ENCODE measurements around the gene TPRKB. TPM values are rescaled to one million over a fixed set of nuclear protein-coding genes. Genes with fewer than 3 reads are reported as not detected.
"Not testable (repeated sequence)": the region's sequence is repeated elsewhere in the genome, so short reads cannot be mapped to it uniquely, and the experiment has no call there.

Gene TPRKB
- total RNA-seq, 2 donors from 2014 or later: 18.9 to 26.5 TPM

DNA sequence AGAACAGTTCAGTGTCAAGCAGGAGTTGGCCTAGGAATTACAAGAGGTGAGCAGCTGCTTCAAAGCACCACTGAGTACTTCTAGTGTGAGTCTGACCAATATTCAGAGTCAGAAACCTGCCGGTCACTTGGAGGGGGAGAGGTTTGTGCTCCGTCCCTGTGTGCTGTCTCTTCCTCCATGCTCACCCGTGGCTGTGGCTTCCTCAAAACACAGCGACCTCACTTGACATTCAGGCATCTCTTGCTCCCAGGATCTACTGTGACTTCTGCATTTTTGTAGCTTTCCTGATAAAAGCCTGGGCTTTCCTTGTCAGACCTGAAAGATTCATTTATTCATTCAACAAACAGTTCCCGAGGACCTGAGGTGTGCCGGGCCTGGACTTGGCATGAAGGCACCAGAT is 32.9 kb downstream of the TPRKB start:
- Histone ChIP-seq H3K4me1 (ENCODE audit: control insufficient read depth in 1 of 2, low read depth in 2 of 2) (no peaks in the 10 kb centered on the region), H3K27me3 (replicated peaks; ENCODE audit: insufficient read depth) (no peaks in the 10 kb centered on the region), H3K27ac (no peak overlapping the region), H3K36me3 (no peaks in the 10 kb centered on the region), H3K4me3 (no peak overlapping the region), H3K9me3 (no peaks in the 10 kb centered on the region)
- no peak for DNase-seq (ENCODE audit: low spot score)
- no peak for ATAC-seq (ENCODE audit: insufficient number of reproducible peaks, low FRiP score, low read depth)
- TF ChIP-seq, protein P1, sequence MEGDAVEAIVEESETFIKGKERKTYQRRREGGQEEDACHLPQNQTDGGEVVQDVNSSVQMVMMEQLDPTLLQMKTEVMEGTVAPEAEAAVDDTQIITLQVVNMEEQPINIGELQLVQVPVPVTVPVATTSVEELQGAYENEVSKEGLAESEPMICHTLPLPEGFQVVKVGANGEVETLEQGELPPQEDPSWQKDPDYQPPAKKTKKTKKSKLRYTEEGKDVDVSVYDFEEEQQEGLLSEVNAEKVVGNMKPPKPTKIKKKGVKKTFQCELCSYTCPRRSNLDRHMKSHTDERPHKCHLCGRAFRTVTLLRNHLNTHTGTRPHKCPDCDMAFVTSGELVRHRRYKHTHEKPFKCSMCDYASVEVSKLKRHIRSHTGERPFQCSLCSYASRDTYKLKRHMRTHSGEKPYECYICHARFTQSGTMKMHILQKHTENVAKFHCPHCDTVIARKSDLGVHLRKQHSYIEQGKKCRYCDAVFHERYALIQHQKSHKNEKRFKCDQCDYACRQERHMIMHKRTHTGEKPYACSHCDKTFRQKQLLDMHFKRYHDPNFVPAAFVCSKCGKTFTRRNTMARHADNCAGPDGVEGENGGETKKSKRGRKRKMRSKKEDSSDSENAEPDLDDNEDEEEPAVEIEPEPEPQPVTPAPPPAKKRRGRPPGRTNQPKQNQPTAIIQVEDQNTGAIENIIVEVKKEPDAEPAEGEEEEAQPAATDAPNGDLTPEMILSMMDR (IDR thresholded peaks at IDR 0.05): no peak

DNA sequence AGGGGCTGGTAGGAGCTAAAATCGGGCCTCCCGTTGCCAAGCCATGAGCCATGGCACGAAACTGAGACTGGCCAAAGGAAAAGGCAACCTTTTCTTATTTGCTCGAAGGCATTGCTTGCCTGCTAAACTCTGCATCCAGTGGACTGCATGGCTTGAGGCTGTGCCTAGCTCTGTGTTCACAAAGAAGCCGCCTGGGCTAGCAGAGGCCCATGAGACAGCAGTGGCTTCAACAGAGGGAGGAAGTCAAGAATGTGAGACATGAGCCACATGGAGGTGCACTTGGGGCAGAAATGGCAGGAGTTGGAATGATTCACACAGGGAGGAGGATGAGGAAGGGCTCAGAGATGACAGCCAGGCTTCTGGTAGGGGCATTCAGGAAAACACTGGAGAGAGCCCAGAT is 33.5 kb downstream of the TPRKB start:
- Histone ChIP-seq H3K9me3 (no peaks in the 10 kb centered on the region), H3K27ac (no peak overlapping the region), H3K36me3 (no peaks in the 10 kb centered on the region), H3K27me3 (replicated peaks; ENCODE audit: insufficient read depth) (no peaks in the 10 kb centered on the region), H3K4me3 (no peak overlapping the region), H3K4me1 (ENCODE audit: control insufficient read depth in 1 of 2, low read depth in 2 of 2) (no peaks in the 10 kb centered on the region)
- ATAC-seq (ENCODE audit: insufficient number of reproducible peaks, low FRiP score, low read depth) (no peak), DNase-seq (ENCODE audit: low spot score) (no peak)
- TF ChIP-seq, protein P1 (IDR thresholded peaks at IDR 0.05): no peak

DNA sequence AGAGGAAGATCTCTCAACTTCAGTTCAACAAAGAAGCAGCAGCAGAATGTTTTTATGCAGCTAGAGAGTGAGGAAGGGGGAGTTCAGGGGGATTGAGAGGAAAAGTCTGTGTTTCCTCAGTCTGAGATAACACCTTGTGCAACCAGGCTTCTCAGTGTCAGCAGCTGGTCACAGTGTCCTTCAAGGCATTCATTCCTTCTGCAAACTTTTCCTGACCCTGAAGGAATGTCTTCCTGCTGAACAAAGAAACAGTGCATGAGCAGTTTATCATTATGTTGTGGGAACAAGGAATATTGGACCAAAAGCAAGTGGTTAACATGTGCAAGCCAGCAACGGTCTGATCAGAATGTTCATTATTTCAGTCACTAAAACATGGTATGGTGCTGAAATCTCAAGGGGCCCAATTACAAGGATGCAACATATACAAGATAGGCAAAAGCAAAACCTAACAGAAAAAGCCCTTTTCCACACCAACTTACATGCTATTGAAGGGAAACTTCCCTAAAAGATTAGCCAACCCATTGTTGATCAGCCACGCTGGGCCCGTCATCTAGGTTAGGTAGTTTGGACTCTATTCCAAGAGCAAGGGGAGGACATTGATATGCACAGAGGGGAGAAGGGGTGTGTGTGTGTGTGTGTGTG is 34.2 kb downstream of the TPRKB start:
- H3K4me3 ChIP-seq; H3K27ac ChIP-seq; ATAC-seq (ENCODE audit: insufficient number of reproducible peaks, low FRiP score, low read depth); DNase-seq (ENCODE audit: low spot score); H3K4me1 ChIP-seq (ENCODE audit: control insufficient read depth in 1 of 2, low read depth in 2 of 2); H3K27me3 ChIP-seq (replicated peaks; ENCODE audit: insufficient read depth); H3K9me3 ChIP-seq; H3K36me3 ChIP-seq: not testable (repeated sequence)

DNA sequence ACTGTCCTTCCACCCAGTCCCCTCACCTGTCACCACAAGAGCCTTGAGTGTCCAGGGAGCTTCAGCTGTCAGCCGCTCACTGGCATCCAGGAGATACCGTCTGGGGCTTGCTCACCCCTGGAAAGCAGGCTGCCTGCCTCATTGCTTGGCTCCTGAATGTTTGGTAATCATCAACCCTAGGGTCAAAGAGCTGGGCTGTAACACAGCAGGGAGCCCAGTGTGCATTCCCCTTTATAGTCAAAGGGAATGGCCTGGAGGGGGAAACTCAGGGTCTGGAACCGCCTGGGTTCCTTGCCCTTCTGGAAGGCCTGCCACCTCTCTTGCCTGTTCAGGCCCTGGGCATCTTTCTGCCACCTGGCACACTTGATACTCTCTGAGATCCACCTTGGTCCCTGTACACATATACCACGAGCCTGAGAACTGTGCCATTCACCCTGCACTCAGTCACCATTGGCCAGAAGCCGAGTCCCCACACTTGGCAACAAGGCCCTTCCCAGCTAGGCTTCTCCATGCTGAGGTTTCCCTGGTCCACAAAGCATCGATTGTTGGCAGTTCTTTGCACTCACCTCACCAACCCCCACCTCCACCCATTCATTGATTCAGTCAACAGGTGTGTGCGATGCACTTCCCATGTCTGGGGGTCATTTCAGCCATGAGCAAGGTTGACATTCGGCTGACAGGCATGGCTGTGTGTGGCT is 35.0 kb downstream of the TPRKB start:
- Histone ChIP-seq H3K9me3 (no peaks in the 10 kb centered on the region), H3K27me3 (replicated peaks; ENCODE audit: insufficient read depth) (no peaks in the 10 kb centered on the region), H3K4me3 (no peak overlapping the region), H3K27ac (no peak overlapping the region), H3K36me3 (no peaks in the 10 kb centered on the region), H3K4me1 (ENCODE audit: control insufficient read depth in 1 of 2, low read depth in 2 of 2) (no peaks in the 10 kb centered on the region)
- DNase-seq (ENCODE audit: low spot score) (no peak), ATAC-seq (ENCODE audit: insufficient number of reproducible peaks, low FRiP score, low read depth) (no peak)
- TF ChIP-seq, protein P1 (IDR thresholded peaks at IDR 0.05): no peak

DNA sequence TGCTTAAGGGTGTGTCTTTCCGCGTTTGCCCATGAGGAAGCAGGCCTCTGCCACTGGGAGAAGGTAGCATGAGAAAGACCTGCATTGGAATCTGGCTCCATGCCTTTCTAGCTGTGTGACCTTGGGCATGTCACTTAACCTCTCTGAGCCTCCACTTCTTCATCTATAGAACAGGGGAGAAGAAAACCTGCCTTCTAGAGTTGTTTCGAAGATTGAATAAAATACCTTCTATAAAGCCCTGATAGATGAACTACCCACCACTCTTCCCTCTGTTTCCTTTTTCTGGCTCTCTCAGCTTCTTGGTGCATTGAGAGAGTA is 35.7 kb downstream of the TPRKB start:
- H3K4me3 ChIP-seq; ATAC-seq (ENCODE audit: insufficient number of reproducible peaks, low FRiP score, low read depth); DNase-seq (ENCODE audit: low spot score); H3K27ac ChIP-seq; H3K4me1 ChIP-seq (ENCODE audit: control insufficient read depth in 1 of 2, low read depth in 2 of 2); H3K36me3 ChIP-seq; H3K27me3 ChIP-seq (replicated peaks; ENCODE audit: insufficient read depth); H3K9me3 ChIP-seq: not testable (repeated sequence)

DNA sequence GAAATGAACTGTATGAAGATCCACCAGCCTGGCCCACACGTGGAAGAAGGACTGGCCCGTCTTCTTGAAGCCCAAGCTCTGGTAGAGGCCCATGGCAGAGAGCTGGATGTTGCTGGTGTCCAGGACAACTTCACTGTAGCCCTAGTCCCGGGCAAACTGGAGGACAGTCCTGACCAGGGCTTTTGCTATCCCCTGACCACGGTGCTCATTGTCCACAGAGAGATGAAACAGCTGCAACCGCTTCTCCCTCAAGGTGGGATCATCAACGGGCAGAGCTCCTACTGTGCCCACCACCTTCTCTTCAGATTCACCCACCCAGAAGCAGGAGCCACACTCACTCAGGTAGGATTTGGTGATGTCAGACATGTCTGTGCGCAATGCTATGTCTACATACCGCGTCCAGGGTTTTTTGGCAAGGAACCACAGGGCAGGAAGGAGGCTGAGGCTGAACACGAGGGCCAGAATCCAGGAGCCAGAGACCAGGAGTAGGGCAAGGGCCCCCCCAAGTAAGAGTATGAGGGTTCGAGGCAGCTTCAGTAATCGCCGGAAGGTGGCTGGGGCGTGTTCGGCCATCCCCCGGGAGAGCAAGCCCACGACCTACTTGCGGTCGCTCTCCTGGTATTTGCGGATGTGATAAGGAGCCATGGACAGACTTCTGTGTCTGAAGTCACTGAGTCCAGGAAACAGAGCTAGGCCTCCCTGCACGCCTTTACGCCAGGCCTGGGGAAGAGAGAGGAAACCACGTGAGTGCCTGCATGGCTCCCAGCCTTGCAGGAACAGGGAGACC is 36.3 kb downstream of the TPRKB start:
- TF ChIP-seq, protein P1 (IDR thresholded peaks at IDR 0.05): no peak
- Histone ChIP-seq H3K9me3 (no peaks in the 10 kb centered on the region), H3K36me3 (no peaks in the 10 kb centered on the region), H3K27me3 (replicated peaks; ENCODE audit: insufficient read depth) (no peaks in the 10 kb centered on the region), H3K4me3 (no peak overlapping the region), H3K27ac (no peak overlapping the region), H3K4me1 (ENCODE audit: control insufficient read depth in 1 of 2, low read depth in 2 of 2) (no peaks in the 10 kb centered on the region)
- DNase-seq (ENCODE audit: low spot score): no peak
- peak; percentile 34 for ATAC-seq (ENCODE audit: insufficient number of reproducible peaks, low FRiP score, low read depth)

Data from thoracic aorta (tissue), 2 donors.